GM18526 (cell line): ENCODE results near the gene ZBTB9.

Source experiments
- POLR2A ChIP-seq: IDR thresholded peaks from 3 replicates; pipeline ENCODE4 v1.6.1; 2011; ENCODE audit not compliant: insufficient read length; ENCODE audit errors: extremely low read depth

ZBTB9 gene

DNA sequence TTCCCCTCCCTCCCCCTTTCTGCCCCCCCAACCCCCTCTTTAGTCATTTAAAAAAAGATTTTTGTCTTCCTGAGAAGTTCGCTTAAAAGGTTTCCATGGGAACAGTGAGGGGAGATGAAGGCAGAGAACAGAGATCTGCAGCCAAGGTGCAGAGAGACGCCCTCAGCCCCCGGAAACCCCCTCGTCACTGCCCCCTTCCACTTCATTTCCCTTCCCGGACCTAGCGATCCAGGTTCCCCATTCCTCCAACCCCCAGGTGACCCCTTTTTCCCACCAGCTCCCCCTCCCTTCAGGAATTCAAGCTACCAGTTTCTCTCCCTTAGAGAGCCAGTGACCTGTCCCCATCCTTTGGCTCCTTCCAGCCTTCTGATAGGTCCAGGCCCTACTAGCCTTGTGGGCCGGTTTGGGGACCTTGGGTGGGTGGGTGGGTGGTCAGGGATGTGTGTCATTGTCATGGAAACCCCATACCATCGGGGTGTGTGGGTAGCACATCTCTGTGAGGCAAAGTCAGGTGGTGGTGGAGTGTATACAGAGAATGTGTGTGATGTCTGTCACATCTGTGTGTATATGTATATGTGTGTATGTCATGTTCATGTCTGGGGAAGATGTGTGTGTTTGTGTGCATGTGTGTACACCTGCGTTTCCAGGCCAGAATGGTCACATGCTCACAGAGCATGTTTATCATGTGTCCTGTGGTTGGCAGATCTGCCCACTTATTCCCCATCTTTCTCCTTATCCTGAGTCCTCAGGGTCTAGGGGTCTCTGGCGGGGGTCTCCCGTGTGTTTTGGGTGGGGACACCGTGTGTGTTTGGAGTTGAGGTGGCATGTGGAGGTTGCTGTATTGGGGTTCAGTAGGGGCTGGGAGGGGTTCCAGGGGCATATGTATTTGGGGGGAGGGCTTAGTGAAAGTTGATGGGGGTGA is 27.5 kb upstream of the ZBTB9 start:
- TF ChIP-seq POLR2A = no peak

DNA sequence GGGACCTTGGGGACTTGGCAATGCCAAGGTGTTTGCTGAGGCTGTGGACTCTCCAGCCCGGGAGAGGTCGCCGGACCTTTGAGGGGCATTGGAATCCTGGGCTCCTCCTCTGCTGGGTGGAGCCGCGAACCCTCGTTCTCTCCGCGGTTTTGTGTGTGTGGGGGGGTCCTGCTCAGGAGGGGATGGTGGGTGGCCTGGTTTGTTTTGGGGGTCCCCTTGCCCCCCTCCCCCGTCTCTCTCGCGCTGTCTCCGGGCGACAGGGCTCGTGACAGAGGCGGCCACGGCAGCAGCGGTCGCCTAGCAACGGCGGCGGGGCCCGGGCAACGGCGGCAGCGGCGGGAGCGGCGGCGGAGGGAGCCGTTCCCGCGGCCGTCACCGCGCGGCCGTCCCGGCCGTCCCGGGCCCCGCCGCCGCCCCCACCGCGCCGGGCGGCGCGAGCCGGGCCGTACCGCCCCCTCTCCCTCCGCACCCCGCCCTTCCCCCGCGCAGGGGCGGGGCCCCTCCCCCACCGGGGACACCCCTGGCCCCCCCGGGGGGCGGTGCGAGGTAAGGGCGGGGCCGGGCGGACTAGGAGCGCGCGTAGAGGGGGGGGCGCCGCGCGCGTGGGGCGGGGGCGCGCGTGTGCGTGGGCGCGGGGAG is 26.7 kb upstream of the ZBTB9 start:
- no peak for TF ChIP-seq POLR2A

DNA sequence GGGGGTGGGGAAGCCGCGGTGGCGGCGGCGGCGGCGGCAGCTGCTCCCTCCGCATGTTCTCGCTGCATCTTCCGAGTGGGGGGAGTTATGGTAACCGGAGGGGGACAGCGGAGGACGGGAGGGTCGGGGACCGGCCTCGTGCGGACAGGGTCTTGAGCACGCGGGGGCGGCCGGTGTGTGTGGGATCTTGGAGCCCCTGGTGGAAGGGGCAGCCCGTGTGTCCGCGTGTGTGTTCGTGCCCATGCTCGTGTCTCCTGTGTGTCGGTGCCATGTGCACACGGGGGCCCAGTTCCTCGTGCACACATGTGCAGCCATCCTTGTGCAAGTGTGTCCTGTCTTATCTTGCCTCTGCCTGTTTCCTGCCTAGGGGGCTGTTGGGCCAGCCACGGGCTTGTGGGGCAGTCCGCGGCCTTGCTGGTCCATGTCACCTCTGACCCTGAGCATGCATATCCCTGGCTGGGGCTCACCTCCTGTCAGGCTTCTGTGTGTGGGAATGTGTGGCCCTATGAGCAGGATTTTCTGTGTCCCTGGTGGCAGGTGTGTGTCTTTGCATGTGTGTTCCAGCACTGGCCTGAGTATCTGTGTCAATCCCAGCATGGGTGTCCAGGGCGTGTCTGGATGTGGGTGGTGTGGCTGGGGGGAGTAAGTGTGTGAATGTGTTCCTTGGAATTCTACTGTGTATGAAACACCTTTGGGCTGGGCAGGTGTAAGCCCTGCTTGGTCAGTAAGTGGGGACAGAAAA is 26.0 kb upstream of the ZBTB9 start:
- no peak for TF ChIP-seq POLR2A

DNA sequence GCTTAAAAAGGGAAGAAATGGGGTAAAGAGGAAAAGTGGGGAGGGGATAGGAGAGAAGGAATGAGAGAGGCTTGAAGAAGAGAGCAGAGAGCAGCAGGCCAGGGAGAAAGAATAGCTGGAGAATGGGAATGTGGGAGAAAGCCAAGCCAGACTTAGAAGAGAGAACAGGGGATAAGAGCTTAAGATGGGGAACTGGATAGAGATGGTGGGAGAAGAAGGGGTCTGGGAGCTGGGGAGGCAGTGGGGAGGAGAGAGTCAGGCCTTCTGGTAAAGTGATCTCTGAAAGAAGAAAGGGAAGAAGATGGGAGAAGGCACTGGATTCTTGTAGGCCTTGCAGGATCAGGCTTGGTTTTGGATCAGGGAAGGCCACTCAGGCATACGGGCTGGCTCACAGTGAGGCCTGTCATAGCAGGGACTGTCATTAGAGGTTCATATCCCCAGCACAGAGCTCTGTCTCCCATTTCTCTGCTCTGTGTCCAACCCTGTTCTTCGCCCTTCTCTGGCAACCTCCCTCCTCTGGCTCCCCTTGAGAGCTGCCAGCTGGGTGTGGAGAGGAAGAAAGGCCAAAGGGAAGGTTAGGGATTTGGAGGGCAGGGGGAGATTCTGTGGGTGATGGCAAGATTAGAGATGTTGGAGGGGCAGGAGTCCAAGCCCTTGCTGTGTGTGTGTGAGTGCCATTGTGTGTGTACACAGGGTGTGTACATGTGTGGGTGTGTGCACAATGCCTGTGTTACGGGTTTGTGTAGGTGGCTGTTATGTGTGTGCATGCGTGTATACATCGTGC is 25.2 kb upstream of the ZBTB9 start:
- TF ChIP-seq POLR2A = no peak

DNA sequence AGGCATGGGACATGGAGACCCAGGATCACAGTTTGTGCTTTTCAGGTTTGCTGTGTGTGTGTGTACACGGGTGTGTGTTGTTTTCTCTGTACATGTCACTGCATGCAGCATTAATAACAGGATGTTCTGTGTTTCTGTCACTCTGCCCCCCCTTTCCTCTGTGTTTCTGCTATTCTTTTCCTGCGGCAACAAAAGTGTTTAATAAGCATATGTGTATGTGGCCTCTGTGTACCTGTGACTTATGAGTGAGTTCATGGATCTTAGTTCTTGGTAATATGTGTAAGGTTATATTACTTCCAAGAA is 24.7 kb upstream of the ZBTB9 start:
- no peak for TF ChIP-seq POLR2A

DNA sequence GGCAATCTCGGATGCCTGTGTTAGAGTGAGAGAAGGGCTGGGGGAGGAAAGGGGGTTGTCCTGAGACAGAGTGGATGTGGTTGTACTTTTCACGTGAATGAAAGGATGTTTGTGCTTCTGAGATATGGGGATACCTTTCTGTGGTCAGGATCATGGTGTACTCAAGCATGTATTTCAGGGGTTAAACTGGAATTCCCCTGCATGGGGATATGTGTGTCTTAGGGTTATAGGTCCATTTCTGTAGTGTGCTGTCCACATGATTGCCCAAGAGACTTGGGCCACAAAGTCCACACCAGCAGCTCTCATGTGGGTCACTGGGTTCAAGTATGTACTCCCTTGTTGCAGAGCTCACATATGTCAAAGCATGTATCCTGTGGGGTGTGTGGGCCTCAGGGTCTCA is 24.0 kb upstream of the ZBTB9 start:
- no peak for TF ChIP-seq POLR2A

DNA sequence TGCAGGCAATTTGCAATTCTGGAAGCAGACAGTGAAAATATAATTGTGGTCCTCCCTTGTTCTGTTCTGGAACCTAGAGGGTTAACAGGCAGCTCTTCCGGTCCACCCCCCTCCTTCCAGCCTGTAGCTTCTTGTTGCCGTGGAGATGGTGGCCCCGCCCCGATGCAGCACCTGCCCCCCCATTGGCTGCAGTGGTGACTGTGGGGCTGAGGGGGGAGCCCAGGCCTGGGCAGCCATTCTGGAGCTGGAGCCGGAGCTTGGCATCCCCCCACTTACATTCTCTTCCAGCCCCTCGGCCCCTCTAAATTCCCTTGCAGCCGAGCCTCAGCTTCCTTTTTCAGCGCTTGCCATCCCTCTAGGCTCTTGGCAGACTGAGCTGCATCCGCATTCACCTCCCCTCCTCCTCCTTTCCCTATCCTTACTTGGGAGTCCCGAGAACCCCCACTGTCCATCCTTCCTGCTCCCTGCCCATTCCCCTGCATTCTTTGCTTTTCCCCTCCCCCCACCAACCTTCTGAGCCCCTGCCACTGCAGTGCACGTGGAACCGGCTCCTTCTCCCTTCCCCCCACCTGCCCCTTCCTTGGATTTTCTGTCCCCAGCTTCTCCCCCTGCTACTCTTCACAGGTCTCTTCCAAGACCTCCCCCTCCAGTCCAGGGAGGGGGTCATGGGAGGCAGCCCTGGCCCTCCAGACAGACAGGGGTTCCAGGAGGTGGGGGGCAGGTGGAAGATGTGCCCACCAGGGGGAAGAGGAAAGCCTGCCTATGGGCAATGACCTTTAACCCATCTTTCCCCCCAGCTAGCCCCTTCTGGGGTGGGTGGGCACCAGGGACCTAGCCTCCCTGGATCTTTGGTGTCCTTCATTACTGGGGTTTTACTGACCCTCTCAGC is 23.1 kb upstream of the ZBTB9 start:
- peak; percentile 20 for TF ChIP-seq POLR2A

DNA sequence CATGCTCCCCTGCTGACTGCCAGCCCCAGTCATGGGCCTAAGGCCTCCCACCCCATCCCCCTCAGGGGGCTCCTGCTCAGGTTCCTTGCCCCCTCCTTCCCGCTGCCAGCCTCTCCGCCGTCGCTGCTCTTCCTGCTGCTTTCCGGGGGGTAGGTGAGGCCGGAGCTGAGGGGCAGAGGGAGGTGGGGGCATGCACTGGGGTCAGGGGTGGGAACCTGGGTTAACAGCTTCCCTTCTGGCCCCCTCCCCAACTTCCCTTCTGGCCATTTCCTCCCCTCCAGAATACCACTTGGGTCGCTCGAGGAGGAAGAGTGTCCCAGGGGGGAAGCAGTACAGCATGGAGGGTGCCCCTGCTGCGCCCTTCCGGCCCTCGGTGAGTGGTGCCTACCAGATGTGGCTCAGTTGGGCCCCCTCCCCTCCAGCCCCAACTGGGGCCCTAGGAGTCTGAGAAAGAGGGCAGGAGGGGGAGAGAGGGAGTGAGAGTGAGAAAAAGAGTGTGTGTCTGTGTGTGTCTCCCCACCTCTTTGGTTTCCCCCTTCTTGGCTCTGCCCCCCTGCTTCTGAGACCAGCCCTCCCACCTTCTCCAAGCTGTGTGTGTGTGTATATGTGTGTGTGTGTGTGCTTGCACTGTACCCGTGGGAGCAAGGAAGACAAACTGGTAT is 22.4 kb upstream of the ZBTB9 start:
- no peak for TF ChIP-seq POLR2A

DNA sequence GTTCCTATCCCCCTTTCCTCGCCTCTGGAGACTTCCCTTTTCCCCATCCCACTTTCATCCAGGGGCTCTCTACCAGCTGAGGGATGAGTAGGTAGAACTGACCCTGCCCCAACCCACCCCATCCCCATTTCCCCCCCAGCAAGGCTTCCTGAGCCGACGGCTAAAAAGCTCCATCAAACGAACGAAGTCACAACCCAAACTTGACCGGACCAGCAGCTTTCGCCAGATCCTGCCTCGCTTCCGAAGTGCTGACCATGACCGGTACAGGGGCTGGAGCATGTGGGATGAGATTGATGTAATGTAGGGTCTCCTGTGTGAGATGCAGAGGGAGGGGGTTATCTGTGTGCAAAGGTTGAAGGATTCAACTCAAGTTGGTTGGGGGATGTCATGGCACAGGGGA is 21.8 kb upstream of the ZBTB9 start:
- TF ChIP-seq POLR2A = no peak

DNA sequence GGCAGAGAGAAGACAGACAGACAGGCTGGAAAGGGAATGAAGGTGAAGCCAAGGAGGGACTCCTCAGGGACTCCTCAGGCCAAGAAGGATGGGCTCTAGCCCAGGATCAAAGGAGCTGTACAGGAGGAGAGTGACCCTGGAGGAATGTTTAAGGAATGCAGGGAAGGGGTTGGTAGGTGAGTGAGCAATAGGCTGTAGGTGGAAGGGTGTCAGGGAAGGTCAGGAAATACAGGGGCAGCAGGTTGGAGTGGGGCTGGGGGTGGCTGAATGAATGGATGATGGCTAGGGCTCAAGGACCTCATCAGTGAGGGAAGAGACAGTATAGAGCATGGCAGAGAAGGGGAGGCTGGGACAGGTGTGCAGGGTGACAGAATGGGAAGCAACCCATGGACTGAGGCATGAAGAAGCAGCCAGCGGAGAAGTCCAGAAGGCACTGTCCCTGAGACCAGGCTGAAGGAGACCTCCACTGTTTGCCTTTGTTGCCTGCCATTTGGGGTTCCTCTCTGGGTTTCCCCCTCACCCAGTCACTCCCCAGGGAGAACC is 21.3 kb upstream of the ZBTB9 start:
- TF ChIP-seq POLR2A = no peak

DNA sequence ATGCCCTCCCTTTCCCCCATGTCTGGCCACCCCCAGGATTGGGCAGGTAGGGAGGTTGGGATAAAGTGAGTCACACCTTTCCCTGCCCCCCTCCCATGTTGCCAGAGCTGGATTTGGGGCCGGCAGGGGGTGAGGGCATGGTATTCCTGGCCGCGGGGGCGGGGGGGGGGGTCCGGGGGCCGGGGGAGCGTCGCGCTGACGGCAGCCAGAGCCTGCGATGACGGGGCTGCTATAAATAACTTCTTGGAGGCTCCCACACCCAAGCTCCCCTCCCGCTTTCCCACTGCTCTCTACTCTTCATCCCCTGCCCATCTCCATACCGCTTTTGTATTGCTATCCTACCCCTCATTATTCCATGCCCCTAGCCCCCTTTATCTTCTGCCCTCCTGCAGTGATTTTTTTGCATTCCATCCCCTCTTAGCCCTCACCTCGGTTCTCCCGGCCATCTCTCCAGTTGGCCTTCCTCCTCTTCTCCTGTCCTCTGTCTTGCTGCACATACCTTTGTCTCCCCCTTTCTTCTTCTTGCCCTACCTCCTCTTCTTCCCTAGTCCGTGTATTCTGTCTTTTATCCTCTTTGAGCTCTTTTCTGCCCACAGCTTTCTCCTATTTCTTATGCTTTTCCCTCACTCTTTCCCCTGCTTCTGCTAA is 20.7 kb upstream of the ZBTB9 start:
- no peak for TF ChIP-seq POLR2A

DNA sequence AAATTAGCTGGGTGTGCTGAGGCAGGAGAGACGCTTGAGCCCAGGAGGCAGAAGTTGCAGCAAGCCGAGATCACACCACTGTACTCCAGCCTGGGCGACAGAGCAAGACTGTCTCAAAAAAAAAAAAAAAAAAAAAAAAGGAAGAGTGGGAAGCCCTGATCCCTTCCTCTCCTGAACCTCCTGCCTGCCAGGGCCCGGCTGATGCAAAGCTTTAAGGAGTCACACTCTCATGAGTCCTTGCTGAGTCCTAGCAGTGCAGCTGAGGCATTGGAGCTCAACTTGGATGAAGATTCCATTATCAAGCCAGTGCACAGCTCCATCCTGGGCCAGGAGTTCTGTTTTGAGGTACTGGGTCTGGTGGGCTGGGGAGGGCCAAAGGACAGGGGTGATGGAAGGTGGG is 19.4 kb upstream of the ZBTB9 start:
- no peak for TF ChIP-seq POLR2A

DNA sequence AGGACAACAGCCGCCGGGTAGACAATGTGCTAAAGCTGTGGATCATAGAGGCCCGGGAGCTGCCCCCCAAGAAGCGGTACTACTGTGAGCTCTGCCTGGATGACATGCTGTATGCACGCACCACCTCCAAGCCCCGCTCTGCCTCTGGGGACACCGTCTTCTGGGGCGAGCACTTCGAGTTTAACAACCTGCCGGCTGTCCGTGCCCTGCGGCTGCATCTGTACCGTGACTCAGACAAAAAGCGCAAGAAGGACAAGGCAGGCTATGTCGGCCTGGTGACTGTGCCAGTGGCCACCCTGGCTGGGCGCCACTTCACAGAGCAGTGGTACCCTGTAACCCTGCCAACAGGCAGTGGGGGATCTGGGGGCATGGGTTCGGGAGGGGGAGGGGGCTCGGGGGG is 16.7 kb upstream of the ZBTB9 start:
- no peak for TF ChIP-seq POLR2A
